Tibial artery (tissue), 4 donors: ENCODE measurements around the gene ADCY5.

Experiments used
- DNase-seq, 2 donors: peaks; one replicate each; pipeline ENCODE4 v3.0.0-alpha.2; 2019
- H3K27ac ChIP-seq, 2 donors: fragments of 200-600 bp; sonication (generic) in 1 of 2; 1 replicate in 1 of 2; 2 replicates in 1 of 2; pipeline ENCODE4 v1.5.1; 2018 to 2019; ENCODE audit warnings: mild to moderate bottlenecking in 1 of 2
- H3K27me3 ChIP-seq, 2 donors: fragments of 200-600 bp; sonication (generic) in 1 of 2; one replicate each; pipeline versions ENCODE4 v1.5.1 to v1.6.0; 2016 to 2019
- H3K36me3 ChIP-seq, 3 donors: fragments of 200-600 bp; sonication (generic) in 2 of 3; one replicate each; pipeline ENCODE4 v1.5.1; 2016 to 2019; ENCODE audit warnings: mild to moderate bottlenecking in 2 of 3
- H3K4me1 ChIP-seq, 4 donors: fragments of 200-600 bp; sonication (generic) in 2 of 4; 1 replicate in 3 of 4; 2 replicates in 1 of 4; pipeline ENCODE4 v1.5.1; 2016 to 2019
- H3K4me3 ChIP-seq, 2 donors: fragments of 200-600 bp; sonication (generic) in 1 of 2; 1 replicate in 1 of 2; 2 replicates in 1 of 2; pipeline ENCODE4 v1.5.1; 2018 to 2019; ENCODE audit warnings: mild to moderate bottlenecking in 2 of 2
- H3K9me3 ChIP-seq, 3 donors: fragments of 200-600 bp; sonication (generic) in 1 of 3; one replicate each; pipeline ENCODE4 v1.5.1; 2016 to 2019
- intact Hi-C: fragments of 100-400 bp; cut with DNase I; formaldehyde crosslinking; loops from one replicate; pipeline ENCODE4 v1.15.0; 2023; ENCODE audit warnings: low total_unique reads
- TF ChIP-seq, protein P1 (sequence below), 2 experiments: fragments of 200-600 bp in 1 of 2; fragments of 450-650 bp in 1 of 2; IDR thresholded peaks; one replicate each; pipeline ENCODE4 v1.5.1; 2017 to 2019; ENCODE audit warnings: antibody characterized with exemption in 2 of 2, mild to moderate bottlenecking in 1 of 2, moderate library complexity in 1 of 2

Gene ADCY5

DNA sequence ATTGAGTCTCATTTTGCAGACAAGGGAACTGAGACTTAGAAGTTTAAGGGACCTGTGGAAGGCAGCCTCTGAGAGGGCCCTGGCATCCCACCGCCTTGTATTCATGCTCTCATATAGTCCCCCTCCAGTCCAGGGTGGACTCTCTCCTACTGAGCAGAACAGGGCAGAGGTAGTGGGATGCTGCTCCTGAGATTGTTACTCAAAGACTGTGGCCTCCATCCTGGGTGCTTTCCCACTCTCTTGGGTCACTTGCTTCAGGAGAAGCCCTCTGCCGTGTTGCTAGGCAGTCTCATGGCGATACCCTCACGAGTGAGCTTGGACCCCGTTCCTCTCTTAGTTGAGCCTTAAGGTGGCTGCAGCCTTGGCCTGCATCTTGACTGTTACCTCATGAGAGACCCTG, 22.2 kb upstream of the ADCY5 start:
- H3K27me3 ChIP-seq, result no peaks in the 10 kb centered on the region
- no peaks in the 10 kb centered on the region for H3K9me3 ChIP-seq
- no peak for DNase-seq
- H3K4me1 ChIP-seq, result no peaks in the 10 kb centered on the region
- TF ChIP-seq, protein P1, sequence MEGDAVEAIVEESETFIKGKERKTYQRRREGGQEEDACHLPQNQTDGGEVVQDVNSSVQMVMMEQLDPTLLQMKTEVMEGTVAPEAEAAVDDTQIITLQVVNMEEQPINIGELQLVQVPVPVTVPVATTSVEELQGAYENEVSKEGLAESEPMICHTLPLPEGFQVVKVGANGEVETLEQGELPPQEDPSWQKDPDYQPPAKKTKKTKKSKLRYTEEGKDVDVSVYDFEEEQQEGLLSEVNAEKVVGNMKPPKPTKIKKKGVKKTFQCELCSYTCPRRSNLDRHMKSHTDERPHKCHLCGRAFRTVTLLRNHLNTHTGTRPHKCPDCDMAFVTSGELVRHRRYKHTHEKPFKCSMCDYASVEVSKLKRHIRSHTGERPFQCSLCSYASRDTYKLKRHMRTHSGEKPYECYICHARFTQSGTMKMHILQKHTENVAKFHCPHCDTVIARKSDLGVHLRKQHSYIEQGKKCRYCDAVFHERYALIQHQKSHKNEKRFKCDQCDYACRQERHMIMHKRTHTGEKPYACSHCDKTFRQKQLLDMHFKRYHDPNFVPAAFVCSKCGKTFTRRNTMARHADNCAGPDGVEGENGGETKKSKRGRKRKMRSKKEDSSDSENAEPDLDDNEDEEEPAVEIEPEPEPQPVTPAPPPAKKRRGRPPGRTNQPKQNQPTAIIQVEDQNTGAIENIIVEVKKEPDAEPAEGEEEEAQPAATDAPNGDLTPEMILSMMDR (IDR thresholded peaks at IDR 0.05), result no peak
- H3K36me3 ChIP-seq, result no peaks in the 10 kb centered on the region
- no peak overlapping the region for H3K4me3 ChIP-seq
- H3K27ac ChIP-seq, result no peak overlapping the region
- intact Hi-C loops, result no loop called here

DNA sequence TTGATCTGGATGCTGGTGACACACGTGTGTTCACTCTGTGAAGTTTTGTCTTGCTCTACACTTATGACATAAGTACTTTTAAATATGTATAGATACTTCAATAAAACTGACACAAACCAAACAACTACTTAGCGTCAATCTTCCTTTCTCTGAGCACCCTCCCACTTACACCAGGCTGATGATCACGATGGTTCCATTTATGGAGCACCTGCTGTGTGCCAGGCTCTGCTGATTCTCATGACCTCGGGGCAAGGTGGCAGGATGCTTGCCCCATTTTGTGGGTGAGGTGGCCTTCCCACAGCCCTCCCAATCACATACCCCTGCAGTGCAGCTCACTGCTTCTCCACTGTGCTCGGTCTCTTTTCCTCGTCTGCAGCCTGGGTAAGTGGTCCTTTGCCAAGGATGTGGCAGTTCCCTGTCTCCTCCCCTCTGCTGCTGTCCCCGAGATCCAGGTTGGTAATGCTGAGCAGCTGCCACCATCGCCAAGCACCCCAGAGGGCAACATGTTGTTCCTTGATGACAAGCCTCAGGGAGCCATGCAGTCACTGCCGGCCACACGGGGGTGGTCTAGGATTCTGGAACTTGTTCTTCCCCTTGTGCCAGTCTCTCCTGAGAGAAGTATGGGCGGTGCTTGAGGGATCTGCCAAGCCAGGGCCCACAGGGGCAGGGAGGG, 20.6 kb upstream of the ADCY5 start:
- Histone ChIP-seq H3K27ac (no peak overlapping the region), H3K36me3 (no peaks in the 10 kb centered on the region), H3K4me3 (no peak overlapping the region), H3K27me3 (no peaks in the 10 kb centered on the region), H3K9me3 (no peaks in the 10 kb centered on the region), H3K4me1 (no peaks in the 10 kb centered on the region)
- DNase-seq, result no peak
- intact Hi-C loops, result no loop called here
- TF ChIP-seq, protein P1 (IDR thresholded peaks at IDR 0.05), result no peak

DNA sequence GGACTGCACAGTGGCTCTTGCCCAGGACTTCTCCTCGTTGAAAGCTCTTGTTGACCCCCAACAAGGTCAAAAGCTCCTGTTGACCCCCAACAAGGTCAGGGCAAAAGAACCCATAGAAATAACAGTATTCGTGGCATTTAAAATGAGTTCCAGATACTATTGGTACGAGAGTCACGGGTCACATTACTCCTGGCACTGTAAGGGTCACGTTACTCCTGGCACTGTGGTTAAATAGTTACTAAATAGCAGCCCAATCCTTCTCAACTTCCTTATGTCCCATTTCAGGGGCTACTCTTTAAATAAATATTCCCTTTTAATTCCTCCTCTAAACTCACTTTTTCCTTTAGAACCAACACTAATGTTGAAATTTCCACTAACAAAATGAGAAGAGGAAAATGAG, 18.2 kb upstream of the ADCY5 start:
- DNase-seq, result no peak
- Histone ChIP-seq H3K4me1 (no peaks in the 10 kb centered on the region), H3K27ac (no peak overlapping the region), H3K9me3 (no peaks in the 10 kb centered on the region), H3K27me3 (no peaks in the 10 kb centered on the region), H3K4me3 (no peak overlapping the region), H3K36me3 (no peaks in the 10 kb centered on the region)
- intact Hi-C loops, result no loop called here
- TF ChIP-seq, protein P1 (IDR thresholded peaks at IDR 0.05), result no peak

DNA sequence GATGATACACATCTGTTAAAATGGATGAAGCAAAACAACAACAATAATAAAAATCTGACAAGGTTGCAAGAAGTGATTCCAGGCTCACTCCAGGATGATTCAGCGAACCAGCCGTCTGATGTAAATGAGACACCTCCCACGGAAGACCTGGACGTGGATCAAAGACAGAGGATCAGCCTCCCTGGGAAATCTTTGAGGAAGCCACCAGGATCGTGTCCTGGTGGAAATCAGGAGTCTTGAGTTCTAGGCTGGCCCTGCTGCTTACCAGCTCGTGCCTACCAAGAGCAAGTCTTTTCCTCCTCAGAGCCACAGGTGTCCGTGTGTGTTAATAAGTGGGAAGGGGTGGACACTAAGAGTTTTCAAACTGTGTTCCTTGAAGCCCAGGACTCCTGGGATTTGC, 15.3 kb upstream of the ADCY5 start:
- no peak overlapping the region for H3K4me3 ChIP-seq
- no peaks in the 10 kb centered on the region for H3K36me3 ChIP-seq
- no peaks in the 10 kb centered on the region for H3K9me3 ChIP-seq
- no peaks in the 10 kb centered on the region for H3K4me1 ChIP-seq
- TF ChIP-seq, protein P1 (IDR thresholded peaks at IDR 0.05), result no peak
- intact Hi-C loops, result no loop called here
- no peak for DNase-seq
- no peak overlapping the region for H3K27ac ChIP-seq
- no peaks in the 10 kb centered on the region for H3K27me3 ChIP-seq

DNA sequence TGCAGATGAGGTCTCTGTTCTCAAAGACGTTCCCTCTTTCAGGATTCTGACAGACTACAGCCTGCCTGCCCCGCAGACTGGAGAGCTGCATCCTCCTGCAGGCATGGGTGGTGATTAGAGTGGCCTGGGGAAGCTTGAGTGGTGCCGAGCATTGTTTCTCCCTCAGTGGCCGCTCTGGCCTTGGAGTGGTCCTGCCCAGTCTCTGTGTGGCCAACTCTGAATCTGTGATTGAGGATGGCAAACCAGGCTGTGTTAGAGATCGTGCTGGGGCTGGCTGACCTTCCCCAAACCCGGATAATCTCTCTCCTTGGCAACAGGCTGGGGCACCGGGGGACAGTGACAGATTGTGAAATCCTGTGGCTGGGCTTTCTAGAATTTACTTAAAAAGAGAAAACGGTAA, 11.0 kb upstream of the ADCY5 start:
- Histone ChIP-seq H3K9me3 (no peaks in the 10 kb centered on the region), H3K27me3 (peaks cover 0 to 11% of the 10 kb centered on the region in 2 donors), H3K27ac (no peak overlapping the region), H3K36me3 (no peaks in the 10 kb centered on the region), H3K4me3 (no peak overlapping the region), H3K4me1 (no peaks in the 10 kb centered on the region)
- intact Hi-C loops, result no loop called here
- TF ChIP-seq, protein P1 (IDR thresholded peaks at IDR 0.05), result no peak
- no peak for DNase-seq

DNA sequence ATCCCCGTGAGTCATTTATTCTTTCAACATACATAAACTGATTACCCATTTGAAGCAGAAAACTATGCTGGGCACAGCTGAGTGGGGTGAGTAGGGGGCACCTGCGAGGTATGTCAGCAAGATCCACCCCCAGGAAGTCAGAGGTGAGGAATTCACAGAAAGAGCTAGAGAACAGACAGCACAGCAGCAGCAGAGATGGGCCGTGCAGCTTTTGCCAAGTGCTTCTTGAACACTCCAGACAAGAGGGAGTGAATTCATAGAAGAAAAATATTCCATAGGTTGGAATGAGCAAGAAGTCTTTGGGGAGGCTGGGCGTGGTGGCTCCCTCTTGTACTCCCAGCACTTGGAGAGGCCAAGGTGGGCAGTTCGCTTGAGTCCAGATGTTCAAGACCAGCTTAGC, 9.4 kb upstream of the ADCY5 start:
- intact Hi-C loops, result no loop called here
- H3K4me1 ChIP-seq, result no peaks in the 10 kb centered on the region
- DNase-seq, result no peak
- H3K4me3 ChIP-seq, result no peak overlapping the region
- peaks cover 0 to 11% of the 10 kb centered on the region in 2 donors for H3K27me3 ChIP-seq
- no peak overlapping the region for H3K27ac ChIP-seq
- H3K36me3 ChIP-seq, result no peaks in the 10 kb centered on the region
- H3K9me3 ChIP-seq, result no peaks in the 10 kb centered on the region
- TF ChIP-seq, protein P1 (IDR thresholded peaks at IDR 0.05), result no peak
